ENCODE measurements around the gene MPPED2. TPM values are rescaled to one million over a fixed set of nuclear protein-coding genes. Genes with fewer than 3 reads are reported as not detected.

The MPPED2 gene
- total RNA-seq, 1 experiment from 2014 or later, result not detected

- no peak for ATAC-seq
- H3K9me3 ChIP-seq (ENCODE audit: control insufficient read depth in 1 of 2, insufficient read depth in 1 of 2, low read depth in 1 of 2, low read length in 2 of 2), result no peaks in the 10 kb centered on the region
- H3K4me3 ChIP-seq (replicated peaks in 1 of 2; ENCODE audit: low read depth in 1 of 2, low read length in 2 of 2), result no peak overlapping the region
- no peak overlapping the region for H3K27ac ChIP-seq (ENCODE audit: low read depth, low read length)
- H4K20me1 ChIP-seq (ENCODE audit: insufficient read depth), result no peaks in the 10 kb centered on the region
- DNase-seq (ENCODE audit: low read depth, low spot score), result no peak
- RAD21 ChIA-PET (ENCODE audit: low non-redundant PET in 1 of 2, low total read pairs in 2 of 2, uncharacterized antibody in 2 of 2, unreplicated experiment in 2 of 2), result no interaction called here
- no peaks in the 10 kb centered on the region for H3K9me2 ChIP-seq (ENCODE audit: insufficient read depth)
- CTCF ChIA-PET, result no interaction called here
- H3K9ac ChIP-seq (ENCODE audit: low read length), result no peak overlapping the region
- H3K27me3 ChIP-seq (ENCODE audit: insufficient read depth, low read length), result peaks cover 28% of the 10 kb centered on the region
- H2AFZ ChIP-seq (ENCODE audit: low read depth, low read length, poor library complexity, severe bottlenecking), result no peak overlapping the region
- H3K79me2 ChIP-seq (ENCODE audit: insufficient read depth, low read length), result no peaks in the 10 kb centered on the region
- intact Hi-C loops (cut with micrococcal nuclease), result no loop called here
- POLR2A ChIA-PET, result no interaction called here
- no TSS peak for BruUV-seq (replicated peaks)
- TF ChIP-seq REST (IDR thresholded peaks at IDR 0.05; ENCODE audit: low read depth) (no peak), FOSL1 (IDR thresholded peaks at IDR 0.05; ENCODE audit: low read depth) (no peak), RAD21 (IDR thresholded peaks at IDR 0.05; ENCODE audit: low read depth) (no peak), CEBPB (IDR thresholded peaks at IDR 0.05; ENCODE audit: low read depth) (no peak), ZFX (IDR thresholded peaks at IDR 0.05) (no peak), ATF3 (IDR thresholded peaks at IDR 0.05) (no peak), POLR2AphosphoS5 (IDR thresholded peaks at IDR 0.05; ENCODE audit: low read depth, low read length) (no peak), SIN3A (IDR thresholded peaks at IDR 0.05; ENCODE audit: low read depth) (no peak), SRF (IDR thresholded peaks at IDR 0.05; ENCODE audit: low read depth) (no peak), POLR2A (IDR thresholded peaks at IDR 0.05; ENCODE audit: borderline replicate concordance, extremely low read depth, insufficient read depth, insufficient read length) (no peak)
- no peaks in the 10 kb centered on the region for H3K36me3 ChIP-seq (ENCODE audit: control insufficient read depth in 1 of 2, insufficient read depth in 2 of 2, low read length in 2 of 2)
- no peaks in the 10 kb centered on the region for H3K4me1 ChIP-seq (ENCODE audit: control insufficient read depth in 1 of 2, insufficient read depth in 2 of 2, low read length in 2 of 2)
- H3K4me2 ChIP-seq (ENCODE audit: low read length), result no peak overlapping the region
Observed at GRCh38 chr11:30462421-30462820, 123.7 kb downstream of the MPPED2 start.
